GM23338 (cell line): ENCODE measurements around the gene LRRC2.

Experiments used
- EZH2 ChIP-seq: fragments of 200-600 bp; sonication (generic); IDR thresholded peaks from one replicate; pipeline ENCODE4 v1.8.0; 2017; ENCODE audit warnings: antibody characterized with exemption, mild to moderate bottlenecking, low read depth; ENCODE audit not compliant: unreplicated experiment
- TF ChIP-seq, protein P1 (sequence below), 2 experiments: fragments of 200-600 bp in 1 of 2; sonication (generic) in 1 of 2; conservative IDR thresholded peaks; 2 replicates each; pipeline versions ENCODE4 v1.5.1 to v1.6.1; 2016 to 2017; ENCODE audit warnings: antibody characterized with exemption in 2 of 2, low read depth in 2 of 2, mild to moderate bottlenecking in 2 of 2, moderate library complexity in 1 of 2

DNA sequence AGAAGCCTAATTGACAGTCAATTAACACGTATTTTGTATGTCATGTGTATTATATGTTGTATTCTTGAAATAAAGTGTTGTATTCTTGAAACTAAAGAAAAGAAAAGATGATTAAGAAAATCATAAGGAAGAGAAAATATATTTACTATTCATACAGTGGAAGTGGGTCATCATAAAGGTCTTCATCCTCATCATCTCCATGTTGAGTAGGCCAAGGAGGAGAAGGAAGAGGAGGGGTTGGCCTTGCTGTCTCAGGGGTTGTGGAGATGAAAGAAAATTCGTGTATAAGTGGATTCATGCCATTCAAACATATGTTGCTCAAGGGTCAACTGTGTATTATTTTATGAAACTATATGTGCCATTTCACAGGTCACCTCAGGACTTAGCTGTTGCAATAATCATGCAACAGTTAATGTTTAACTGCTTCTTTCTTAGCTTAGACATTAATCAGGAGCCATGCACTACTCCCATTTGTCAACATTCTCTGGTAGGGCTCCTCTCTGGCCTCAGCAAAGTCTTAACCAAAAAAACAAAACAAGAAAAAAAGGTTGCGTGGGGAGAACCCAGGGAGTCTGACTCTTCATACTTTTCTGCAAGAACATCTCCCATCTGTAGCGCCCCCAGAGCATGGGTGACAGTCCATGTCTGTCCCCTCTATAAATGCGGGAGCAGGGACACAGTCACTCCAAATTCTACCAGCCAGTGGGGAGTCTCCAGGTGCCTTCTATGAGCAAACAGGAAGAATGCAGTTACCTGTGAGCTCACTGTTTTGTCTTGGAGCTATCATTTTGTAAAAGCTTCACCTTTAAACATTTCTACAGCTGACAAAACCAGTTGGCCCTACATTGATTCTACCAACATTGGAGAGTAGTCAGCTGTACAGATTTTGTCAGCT, 19.9 kb upstream of the LRRC2 start:
- TF ChIP-seq, protein P1, sequence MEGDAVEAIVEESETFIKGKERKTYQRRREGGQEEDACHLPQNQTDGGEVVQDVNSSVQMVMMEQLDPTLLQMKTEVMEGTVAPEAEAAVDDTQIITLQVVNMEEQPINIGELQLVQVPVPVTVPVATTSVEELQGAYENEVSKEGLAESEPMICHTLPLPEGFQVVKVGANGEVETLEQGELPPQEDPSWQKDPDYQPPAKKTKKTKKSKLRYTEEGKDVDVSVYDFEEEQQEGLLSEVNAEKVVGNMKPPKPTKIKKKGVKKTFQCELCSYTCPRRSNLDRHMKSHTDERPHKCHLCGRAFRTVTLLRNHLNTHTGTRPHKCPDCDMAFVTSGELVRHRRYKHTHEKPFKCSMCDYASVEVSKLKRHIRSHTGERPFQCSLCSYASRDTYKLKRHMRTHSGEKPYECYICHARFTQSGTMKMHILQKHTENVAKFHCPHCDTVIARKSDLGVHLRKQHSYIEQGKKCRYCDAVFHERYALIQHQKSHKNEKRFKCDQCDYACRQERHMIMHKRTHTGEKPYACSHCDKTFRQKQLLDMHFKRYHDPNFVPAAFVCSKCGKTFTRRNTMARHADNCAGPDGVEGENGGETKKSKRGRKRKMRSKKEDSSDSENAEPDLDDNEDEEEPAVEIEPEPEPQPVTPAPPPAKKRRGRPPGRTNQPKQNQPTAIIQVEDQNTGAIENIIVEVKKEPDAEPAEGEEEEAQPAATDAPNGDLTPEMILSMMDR (conservative IDR thresholded peaks at IDR 0.05; ENCODE audit: low read depth in 2 of 2) = peak; percentile 7 to 25; a peak in 2 of 4 replicates
- no peak for TF ChIP-seq EZH2
